ENCODE measurements around the gene GMDS.

GMDS gene

GRCh38 chr6:1586256-1586655 is 659.1 kb downstream of the GMDS start:
- intact Hi-C loops (cut with DNase I): no loop called here
- peak in 2 of 42 donors; percentile 3 to 10 for DNase-seq

- DNase-seq: peak in 1 of 42 donors; percentile 14
- intact Hi-C loops (cut with DNase I): no loop called here
Observed at GRCh38 chr6:1585669-1586049, 659.7 kb downstream of the GMDS start.

GRCh38 chr6:1584996-1585668 is 660.3 kb downstream of the GMDS start:
- DNase-seq: no peak
- intact Hi-C loops (cut with DNase I): no loop called here

GRCh38 chr6:1584146-1584545 is 661.3 kb downstream of the GMDS start:
- intact Hi-C loops (cut with DNase I): no loop called here

GRCh38 chr6:1581120-1581991 is 664.0 kb downstream of the GMDS start:
- intact Hi-C loops (cut with DNase I): no loop called here
- peak in 9 of 42 donors; percentile 27 to 62 (median 57) for DNase-seq

More at GRCh38 chr6:1584146-1584545, 661.3 kb downstream of the GMDS start:
- peak in 1 of 42 donors; percentile 10 for DNase-seq

- no peak for DNase-seq
- intact Hi-C loops (cut with DNase I): no loop called here
Observed at GRCh38 chr6:1580585-1580984, 664.8 kb downstream of the GMDS start.

- intact Hi-C loops (cut with DNase I): no loop called here
- no peak for DNase-seq
Observed at GRCh38 chr6:1580109-1580508, 665.3 kb downstream of the GMDS start.

- DNase-seq: no peak
- intact Hi-C loops (cut with DNase I): no loop called here
Observed at GRCh38 chr6:1579096-1579495, 666.3 kb downstream of the GMDS start.

- DNase-seq: peak in 1 of 42 donors; percentile 5
- intact Hi-C loops (cut with DNase I): no loop called here
Observed at GRCh38 chr6:1577896-1578745, 667.3 kb downstream of the GMDS start.

- intact Hi-C loops (cut with DNase I): no loop called here
- peak in 1 of 42 donors; percentile 2 for DNase-seq
Observed at GRCh38 chr6:1577146-1577680, 668.2 kb downstream of the GMDS start.

GRCh38 chr6:1576711-1577110 is 668.7 kb downstream of the GMDS start:
- intact Hi-C loops (cut with DNase I): no loop called here
- DNase-seq: no peak

GRCh38 chr6:1576166-1576565 is 669.2 kb downstream of the GMDS start:
- intact Hi-C loops (cut with DNase I): no loop called here
- DNase-seq: no peak

GRCh38 chr6:1575210-1576041 is 670.0 kb downstream of the GMDS start:
- peak in 16 of 42 donors; percentile 19 to 80 (median 46) for DNase-seq
- intact Hi-C loops (cut with DNase I): no loop called here

- intact Hi-C loops (cut with DNase I): no loop called here
- no peak for DNase-seq
Observed at GRCh38 chr6:1574890-1575209, 670.6 kb downstream of the GMDS start.

GRCh38 chr6:1574083-1574761 is 671.2 kb downstream of the GMDS start:
- intact Hi-C loops (cut with DNase I): no loop called here
- peak in 29 of 42 donors; percentile 22 to 81 (median 55) for DNase-seq
